HG02970 (cell line): Measurements from ENCODE around the gene RGS12.
"Not testable (repeated sequence)": the region's sequence is repeated elsewhere in the genome, so short reads cannot be mapped to it uniquely, and the experiment has no call there.

Source experiments
- ATAC-seq: cut with Tn5 transposase; IDR thresholded peaks from one replicate; pipeline ENCODE4 v1.9.1; 2021; ENCODE audit warnings: mild to moderate bottlenecking, moderate library complexity, moderate number of reproducible peaks; ENCODE audit not compliant: unreplicated experiment, low FRiP score

The RGS12 gene

DNA sequence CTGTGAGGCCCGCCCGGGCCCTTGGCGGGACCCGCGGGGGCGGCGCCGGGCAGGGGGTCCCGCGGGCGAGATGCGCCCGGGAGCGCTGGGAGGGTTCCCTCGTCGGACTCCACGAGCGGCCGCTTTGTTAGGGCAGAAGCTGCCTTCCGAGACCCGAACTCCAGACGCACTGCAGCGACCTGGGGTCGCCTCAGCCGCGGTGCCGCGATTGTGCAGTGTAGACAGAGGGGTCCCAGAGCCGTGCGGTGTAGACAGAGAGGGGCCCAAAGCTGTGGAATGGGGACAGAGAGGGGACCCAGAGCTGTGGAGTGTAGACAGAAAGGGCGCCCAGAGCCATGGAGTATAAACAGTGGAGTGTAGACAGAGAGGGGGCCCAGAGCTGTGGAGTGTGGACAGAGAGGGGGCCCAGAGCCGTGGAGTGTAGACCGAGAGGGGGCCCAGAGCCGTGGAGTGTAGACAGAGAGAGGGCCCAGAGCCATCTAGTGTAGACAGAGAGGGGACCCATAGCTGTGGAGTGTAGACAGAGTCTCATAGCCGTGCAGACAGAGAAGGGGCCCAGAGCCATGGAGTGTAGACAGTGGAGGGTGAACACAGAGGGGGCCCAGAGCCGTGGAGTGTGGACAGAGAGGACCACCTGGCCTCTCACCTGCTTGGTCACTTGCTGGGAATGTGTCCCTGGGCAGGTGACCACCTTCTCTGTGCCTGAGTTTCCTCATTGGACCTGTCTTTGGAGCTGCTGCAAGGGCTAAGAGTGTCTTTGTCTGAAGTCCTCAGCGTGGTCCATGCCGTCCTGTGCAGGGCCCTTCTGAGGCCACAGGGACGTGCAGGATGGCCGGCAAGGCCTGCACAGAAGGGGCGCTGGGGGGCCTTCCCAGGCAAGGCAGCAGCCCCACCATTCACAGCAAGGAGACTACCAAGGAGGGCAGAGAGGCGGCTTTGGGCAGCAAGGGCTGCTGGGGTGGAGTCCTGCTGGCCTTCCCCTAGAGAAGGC is 875 bp downstream of the RGS12 start:
- ATAC-seq = no peak

- ATAC-seq = no peak
Observed at GRCh38 chr4:3294401-3295241, 1.8 kb downstream of the RGS12 start.

- ATAC-seq = no peak
Observed at GRCh38 chr4:3295837-3296624, 3.2 kb downstream of the RGS12 start.

DNA sequence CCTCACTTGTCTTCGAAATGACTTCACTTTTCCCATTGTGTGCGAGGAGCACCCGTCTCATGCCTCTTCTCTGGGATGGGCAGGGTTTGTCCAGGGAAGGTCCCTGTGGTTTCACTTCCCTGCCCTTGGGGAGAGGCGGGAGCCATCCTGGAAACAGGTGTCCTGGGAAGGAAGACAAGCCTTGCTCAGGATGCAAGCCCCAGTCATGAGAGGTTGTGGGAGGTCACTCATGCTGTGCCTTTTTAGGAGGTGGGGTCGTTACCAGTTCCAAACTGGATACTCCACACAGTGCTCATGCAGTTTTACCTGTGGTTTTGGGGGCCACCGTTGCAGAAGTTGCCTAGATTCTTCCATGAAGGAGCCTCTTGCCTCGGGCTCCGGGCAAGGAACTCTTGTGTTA is 3.8 kb downstream of the RGS12 start:
- no peak for ATAC-seq

DNA sequence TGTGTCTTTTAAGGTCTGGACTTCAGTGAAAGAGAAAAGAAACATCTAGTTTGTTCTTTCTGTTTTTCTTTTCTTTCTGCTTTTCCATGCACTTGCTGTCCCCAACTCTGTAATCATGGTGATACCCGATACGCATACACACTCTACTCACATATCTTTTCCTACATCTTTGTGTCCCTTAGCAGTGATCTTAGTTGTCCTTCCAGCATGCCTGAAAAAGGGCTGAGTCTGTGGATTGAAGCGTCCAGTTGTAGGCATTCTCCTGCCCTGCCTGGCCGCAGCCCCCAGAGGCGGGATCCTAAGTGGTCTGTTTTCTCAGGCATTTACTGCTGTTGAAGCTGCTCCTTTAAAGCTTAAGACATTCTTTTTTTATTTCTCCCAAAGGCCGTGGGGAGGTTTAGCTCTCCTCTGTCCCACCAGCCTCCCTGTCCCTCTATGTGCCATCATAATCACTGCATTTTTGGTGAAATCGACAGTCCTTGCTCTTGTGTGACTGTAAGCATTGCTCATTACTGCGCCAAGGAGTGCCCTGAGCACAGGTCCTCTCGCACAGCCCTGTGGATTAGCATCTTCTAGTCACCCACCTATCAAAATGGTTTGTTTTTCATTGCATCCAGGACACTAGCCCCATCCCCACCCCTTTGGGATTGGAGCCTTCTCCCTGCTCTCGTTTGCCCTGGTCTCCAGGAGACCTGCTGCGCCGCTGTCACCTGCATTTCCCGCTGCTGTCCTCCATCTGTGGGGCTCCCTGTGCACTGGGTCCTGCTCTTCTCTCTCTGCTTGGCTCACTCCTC is 4.4 kb downstream of the RGS12 start:
- ATAC-seq = no peak

DNA sequence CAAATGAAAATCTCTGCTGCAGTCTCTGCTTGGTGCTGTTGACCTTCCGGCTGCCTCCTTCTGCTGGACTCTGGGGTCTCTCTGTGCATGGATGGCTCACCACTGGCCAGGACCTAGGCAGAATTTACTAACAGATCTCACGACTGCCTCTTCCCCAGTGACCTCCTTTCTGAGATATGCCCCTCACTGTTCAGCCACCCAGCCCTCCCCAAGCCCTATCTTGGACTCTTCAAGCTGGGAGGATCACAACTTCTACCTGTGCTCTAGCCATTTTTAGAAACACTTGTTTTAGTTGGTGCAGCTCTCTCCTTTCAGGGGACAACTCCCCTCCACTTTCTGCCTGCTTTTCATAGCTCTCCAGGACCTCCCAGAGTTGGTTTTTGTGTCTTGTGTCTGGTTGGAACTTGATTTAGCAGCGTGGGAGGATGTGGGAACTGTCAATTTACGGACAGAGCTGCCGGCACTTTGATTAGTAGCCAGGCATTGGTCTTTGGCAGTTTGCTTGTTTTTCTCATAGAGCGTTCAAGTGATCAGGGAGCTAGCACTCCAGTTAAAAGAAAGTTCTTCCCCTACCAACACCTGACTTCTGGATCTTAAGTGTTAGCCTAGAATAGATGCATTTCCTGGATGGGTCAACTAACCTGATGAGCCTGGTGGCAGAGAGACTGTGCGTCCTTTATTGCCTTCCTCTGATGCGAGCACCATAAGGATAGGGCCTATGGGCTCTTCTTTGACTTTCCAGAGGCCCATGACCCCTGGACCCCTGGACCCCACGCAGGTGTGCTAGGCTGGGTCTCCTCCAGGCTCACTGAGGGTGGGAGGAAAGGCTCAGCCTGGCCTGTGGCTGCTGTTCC is 6.5 kb downstream of the RGS12 start:
- no peak for ATAC-seq

GRCh38 chr4:3299976-3300671 is 7.3 kb downstream of the RGS12 start:
- ATAC-seq = no peak

DNA sequence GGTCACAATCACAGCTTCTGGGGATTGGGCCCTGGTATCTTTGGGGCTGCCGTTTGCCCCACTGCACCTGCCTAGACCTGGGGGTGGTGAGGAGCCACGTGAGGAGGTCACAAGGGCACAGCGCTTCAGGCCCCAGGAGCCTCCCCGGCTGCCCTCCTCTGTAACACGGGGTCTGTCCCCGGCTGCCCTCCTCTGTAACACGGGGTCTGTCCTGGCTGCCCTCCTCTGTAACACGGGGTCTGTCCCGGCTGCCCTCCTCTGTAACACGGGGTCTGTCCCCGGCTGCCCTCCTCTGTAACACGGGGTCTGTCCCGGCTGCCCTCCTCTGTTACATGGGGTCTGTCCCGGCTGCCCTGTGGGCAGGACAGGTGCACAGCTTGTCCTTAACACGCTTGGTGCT is 8.1 kb downstream of the RGS12 start:
- ATAC-seq = not testable (repeated sequence)

- ATAC-seq = no peak
Observed at GRCh38 chr4:3301450-3302172, 8.8 kb downstream of the RGS12 start.

GRCh38 chr4:3302173-3302785 is 9.5 kb downstream of the RGS12 start:
- no peak for ATAC-seq

DNA sequence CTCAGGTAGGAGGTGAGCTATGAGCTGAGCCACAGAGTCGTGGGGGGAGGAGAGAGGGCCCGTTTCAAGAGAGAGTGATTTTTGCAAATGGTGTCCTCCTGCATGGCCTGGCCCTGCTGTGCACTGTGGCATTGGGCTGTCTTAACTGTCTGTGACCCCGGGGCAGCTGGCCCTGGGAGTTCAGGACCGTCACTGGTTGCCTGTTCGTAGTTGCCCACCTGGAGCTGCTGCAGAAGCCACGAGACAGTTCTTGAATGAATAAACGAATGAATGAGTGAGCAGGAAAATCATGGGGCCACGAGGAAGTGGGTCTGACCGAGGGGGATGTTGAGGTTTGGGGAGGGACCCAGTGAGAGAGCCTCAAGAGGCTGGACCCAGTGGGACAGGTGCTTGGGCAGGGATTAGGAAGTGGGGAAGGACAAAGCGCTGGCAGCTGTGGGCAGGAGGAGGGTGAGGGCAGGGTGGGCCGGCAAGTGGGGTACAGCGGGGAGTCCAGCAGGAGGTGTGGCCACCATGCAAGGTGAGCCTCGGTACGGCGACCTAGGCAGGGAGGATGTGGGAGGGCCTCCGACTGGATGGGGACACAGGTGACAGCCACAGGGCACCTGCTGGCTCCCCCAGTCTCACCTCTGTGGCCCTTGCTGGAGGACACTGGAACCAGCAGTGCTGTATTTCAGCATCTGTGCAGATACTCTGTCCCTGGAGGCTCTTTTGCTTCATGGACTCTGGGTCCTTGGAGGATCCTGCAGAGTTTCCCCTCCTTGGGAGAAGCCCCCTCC is 10.2 kb downstream of the RGS12 start:
- ATAC-seq = no peak

DNA sequence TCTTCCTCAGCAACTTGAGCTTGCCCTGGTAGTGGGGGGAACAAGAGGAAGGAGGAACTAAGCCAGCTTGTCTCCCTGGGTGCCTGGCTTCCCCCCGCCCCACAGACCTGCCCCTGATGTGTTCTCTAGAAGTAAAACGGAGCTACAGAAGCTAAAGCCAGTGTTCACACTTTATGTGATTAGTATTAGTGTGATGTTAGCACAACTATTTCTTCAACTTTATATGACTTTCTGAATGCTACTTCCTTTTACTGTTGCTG is 10.7 kb downstream of the RGS12 start:
- ATAC-seq = no peak

DNA sequence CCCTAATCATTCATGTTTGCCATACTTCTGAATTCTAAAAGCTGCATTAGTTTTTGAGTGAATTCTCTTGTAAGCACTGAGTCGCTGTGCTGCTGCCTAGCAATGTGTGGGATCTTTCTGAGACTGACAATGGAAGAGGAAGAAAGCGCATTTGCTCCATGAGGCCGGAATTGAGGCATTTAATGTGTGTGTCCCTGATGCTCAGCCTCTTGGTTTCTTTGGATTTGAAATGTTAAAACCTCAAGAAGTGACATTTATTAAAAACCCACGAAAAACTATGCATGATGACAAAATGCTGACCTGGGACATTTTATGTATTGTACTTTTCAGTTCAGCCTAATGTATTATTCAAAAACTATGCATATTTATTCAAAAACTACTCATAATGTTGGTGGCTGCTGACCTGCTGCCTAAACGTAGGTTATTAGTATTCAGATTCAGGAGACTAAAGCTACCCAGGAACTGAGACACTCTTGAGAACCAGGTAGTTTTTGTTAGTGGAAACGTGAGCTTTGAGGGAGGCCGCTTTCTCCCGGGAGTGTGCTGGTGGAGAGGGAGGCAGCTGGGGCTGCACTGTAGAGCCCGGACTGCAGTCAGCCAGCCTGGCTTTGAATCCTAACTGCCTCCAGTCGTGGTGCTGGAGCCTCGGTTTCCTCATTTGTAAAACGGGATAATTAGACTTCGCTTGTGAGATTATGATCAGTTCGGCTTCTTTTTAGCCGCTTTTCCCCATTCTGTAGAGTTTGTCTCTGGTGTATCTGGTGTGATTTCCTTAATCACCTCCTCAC is 11.3 kb downstream of the RGS12 start:
- no peak for ATAC-seq

DNA sequence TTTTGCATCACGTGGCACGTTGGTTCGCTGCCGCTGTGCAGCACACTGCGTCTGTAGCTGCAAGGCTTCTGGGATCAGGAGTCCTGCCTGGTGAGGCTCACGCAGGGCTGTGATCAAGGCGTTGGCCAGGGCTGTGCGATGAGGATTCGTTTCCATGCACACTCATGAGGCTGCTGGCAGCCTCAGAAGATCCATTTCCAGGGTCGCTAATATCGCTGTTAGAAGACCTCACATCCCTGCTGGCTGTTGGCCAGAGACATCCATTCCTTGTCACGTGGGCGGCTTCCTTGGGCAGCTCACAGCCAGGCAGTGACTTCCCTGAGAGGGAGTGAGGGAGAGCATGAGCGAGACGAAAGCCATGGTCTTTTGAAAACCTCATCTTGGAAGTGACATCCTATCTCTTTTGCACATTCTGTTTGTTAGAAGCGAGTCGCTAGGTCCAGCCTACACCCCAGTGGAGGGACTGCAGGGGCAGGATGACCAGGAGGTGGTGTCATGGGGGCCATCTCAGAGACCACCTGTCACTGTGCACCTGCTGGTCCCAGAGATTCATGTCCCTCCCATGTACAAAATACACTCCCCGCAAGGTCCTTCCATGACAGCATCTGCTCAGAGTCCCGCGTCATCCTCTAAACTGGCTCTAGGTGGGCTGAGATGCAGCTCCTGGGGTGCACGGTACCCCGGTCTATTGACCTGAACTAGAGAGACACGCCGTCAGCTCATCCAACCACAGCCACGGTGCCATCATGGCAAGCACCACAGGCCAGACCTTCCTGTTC is 12.2 kb downstream of the RGS12 start:
- no peak for ATAC-seq
